Bronchial epithelial cell (primary cell): ENCODE results near the gene NTF4. TPM values are rescaled to one million over a fixed set of nuclear protein-coding genes. Genes with fewer than 3 reads are reported as not detected.
A peak's percentile ranks its signal among the peaks of the same experiment; 100 is the strongest.

Experiments used
- DNase-seq: peaks from one replicate; pipeline ENCODE4 v3.0.0-alpha.2; 2010; ENCODE audit warnings: low read depth
- FAIRE-seq: peaks from 2 replicates; lab custom pipeline; 2011; peaks lifted over from hg19 to GRCh38; lab: Jason Lieb, UNC
- H3K27me3 ChIP-seq: 2 replicates; pipeline ENCODE4 v1.5.1; 2011; ENCODE audit warnings: low read length; ENCODE audit not compliant: control insufficient read depth, insufficient read depth
- H3K36me3 ChIP-seq: 2 replicates; pipeline ENCODE4 v1.5.1; 2011; ENCODE audit warnings: low read length; ENCODE audit not compliant: control insufficient read depth, insufficient read depth
- H3K4me3 ChIP-seq: 2 replicates; pipeline ENCODE4 v1.5.1; 2011; ENCODE audit warnings: mild to moderate bottlenecking, low read depth, low read length, control low read depth
- total RNA-seq: library from RNA; depleted of rRNA; stranded (reverse); fragments of >200 nt; gene quantifications from 2 replicates; pipeline ENCODE4 v1.2.1, GENCODE V29; 2014
- TF ChIP-seq, protein P1 (sequence below): IDR thresholded peaks from 2 replicates; pipeline ENCODE4 v1.5.1; 2011; ENCODE audit warnings: mild to moderate bottlenecking, moderate library complexity, low read length, control low read depth, inconsistent platforms; ENCODE audit not compliant: insufficient read depth, severe bottlenecking

The NTF4 gene
- total RNA-seq, 1 donor from 2014 or later: 3.2 TPM

- FAIRE-seq (no peak), DNase-seq (no peak)
- H3K27me3 ChIP-seq: no peaks in the 10 kb centered on the region
- no peak overlapping the region for H3K4me3 ChIP-seq
- TF ChIP-seq, protein P1, sequence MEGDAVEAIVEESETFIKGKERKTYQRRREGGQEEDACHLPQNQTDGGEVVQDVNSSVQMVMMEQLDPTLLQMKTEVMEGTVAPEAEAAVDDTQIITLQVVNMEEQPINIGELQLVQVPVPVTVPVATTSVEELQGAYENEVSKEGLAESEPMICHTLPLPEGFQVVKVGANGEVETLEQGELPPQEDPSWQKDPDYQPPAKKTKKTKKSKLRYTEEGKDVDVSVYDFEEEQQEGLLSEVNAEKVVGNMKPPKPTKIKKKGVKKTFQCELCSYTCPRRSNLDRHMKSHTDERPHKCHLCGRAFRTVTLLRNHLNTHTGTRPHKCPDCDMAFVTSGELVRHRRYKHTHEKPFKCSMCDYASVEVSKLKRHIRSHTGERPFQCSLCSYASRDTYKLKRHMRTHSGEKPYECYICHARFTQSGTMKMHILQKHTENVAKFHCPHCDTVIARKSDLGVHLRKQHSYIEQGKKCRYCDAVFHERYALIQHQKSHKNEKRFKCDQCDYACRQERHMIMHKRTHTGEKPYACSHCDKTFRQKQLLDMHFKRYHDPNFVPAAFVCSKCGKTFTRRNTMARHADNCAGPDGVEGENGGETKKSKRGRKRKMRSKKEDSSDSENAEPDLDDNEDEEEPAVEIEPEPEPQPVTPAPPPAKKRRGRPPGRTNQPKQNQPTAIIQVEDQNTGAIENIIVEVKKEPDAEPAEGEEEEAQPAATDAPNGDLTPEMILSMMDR: no peak
- H3K36me3 ChIP-seq: peaks cover 29% of the 10 kb centered on the region
Observed at GRCh38 chr19:49092686-49093085, 28.1 kb upstream of the NTF4 start.

DNA sequence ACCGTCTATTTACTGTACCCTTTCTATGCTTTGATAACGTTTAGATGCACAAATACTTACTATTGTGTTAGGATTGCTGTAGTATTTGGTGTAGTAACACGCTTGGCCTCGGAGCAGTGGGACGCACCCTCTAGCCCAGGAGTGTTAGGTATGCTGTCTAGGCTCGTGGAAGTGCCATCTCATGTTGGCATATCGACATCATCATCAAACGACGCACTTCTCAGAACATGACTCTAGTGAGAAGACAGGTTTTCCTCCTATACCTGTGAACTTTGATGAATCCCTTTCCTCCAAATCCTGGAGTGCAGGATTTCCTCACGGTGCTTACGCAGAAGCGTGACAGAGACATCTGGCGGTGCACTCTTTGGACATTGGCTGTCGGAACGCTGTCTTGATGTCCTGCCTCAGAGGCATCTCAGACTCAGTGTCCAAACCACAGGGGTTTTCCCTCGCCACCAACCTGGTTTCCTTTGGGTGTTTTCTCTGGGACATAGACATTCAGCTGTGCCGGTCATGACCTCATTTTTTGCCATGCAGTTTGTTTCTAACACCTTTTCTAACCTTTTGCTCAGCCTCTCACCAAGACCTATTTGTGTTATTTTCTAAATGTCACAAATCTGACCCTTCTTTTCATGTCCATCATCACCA is 26.9 kb upstream of the NTF4 start:
- TF ChIP-seq, protein P1: no peak
- FAIRE-seq: peak; percentile 28
- DNase-seq: no peak
- peaks cover 29% of the 10 kb centered on the region for H3K36me3 ChIP-seq
- no peaks in the 10 kb centered on the region for H3K27me3 ChIP-seq
- H3K4me3 ChIP-seq: no peak overlapping the region

DNA sequence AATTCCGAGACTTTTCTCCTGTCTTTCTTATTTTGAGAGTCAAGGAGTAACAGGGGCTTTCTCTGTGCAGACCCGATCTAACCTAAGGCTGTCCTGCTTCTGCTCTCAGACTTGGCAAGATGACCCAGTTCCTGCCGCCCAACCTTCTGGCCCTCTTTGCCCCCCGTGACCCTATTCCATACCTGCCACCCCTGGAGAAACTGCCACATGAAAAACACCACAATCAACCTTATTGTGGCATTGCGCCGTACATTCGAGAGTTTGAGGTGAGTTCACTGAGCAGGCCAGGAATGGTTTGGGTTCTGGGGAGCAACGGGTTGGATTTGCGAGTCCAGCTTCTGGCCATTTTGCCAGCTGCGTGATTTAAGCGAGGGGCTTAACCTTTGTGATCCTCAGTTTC is 21.7 kb upstream of the NTF4 start:
- H3K4me3 ChIP-seq: peak overlapping the region; percentile 79
- DNase-seq (no peak), FAIRE-seq (no peak)
- TF ChIP-seq, protein P1: no peak
- no peaks in the 10 kb centered on the region for H3K27me3 ChIP-seq
- peaks cover 14% of the 10 kb centered on the region for H3K36me3 ChIP-seq

DNA sequence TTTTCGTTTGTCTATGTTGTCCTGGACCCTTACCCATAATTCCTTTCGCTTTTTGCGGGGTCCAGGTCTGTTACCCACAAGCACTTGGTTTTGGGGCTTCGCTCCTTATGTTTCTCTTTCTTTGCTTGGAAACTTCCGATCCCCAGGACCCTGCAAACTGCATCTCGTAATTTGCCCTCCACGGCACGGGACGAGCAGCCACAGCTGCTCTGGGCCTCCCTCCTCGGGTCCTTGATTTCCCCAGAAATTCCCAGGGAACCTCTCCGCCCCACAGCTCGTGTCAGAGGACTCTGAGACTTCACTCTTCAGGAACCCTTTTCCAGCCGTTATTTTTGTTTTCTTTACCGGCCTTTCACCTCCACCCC is 21.2 kb upstream of the NTF4 start:
- peaks cover 13% of the 10 kb centered on the region for H3K36me3 ChIP-seq

DNA sequence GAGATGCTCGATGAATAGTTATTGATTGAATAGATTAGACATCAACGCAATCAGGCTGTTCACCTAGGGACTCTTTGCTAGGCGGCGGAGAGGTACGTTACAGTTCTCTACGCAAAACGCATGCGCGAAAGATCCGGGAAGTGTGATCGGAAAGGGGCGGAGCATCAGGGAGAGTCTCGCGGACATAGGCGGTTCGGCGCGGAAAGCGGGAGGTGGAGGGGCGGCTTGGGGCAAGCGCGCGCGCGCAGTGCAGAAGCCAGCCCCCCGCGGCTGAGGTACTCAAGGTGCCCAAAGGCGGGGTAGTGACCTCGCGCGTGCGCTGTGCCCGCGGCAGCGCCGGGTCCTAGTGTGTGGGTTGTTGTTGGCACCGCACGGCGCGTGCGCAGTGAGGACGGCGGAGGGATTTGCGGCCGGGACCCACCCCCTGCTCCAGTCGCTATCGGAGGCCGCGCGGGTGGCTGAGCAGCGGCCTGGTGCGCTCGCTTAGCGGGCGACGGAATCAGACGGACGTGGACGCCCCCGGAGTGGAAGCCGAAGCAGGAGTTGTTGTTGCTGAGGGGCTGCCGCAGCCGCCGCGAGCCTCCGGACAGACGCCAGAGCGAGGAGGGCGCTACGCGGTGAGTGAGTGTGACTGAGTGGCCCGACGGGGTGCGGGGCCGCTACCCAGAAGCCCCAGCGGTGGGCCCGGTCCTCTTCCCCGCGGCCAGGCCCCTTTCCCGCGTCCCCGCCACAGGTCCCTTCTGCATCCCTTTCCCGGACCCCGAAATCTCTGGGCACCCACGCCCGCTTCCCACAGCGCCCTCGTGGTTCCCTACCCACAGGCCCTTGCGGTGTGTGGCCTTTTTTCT is 20.6 kb upstream of the NTF4 start, which contains the start of gene SNRNP70:
Gene SNRNP70 (plus strand): TSS at position 432 of the 848 bp plus-strand sequence. CDS start 964 bp downstream, outside the sequence.
- H3K36me3 ChIP-seq: peaks cover 8% of the 10 kb centered on the region
- DNase-seq (peak; percentile 93), FAIRE-seq (no peak)
- peak within 1 kb of the TSS; percentile 79 for H3K4me3 ChIP-seq
- TF ChIP-seq, protein P1: no peak
- no peaks in the 10 kb centered on the region for H3K27me3 ChIP-seq

More for the DNA sequence above, 21.2 kb upstream of the NTF4 start:
- H3K27me3 ChIP-seq: no peaks in the 10 kb centered on the region
- TF ChIP-seq, protein P1: no peak
- H3K4me3 ChIP-seq: peak overlapping the region; percentile 79
- no peak for DNase-seq
- FAIRE-seq: no peak
